SK-N-SH treated with all-trans-retinoic acid at 6 μM for 48 hours (cell line): Measurements from ENCODE around the gene FCF1.

Experiments
- ATAC-seq: fragments of 200-7000 bp; cut with Tn5 transposase; 3 replicates; pipeline ENCODE4 v1.9.1; 2020; ENCODE audit warnings: mild to moderate bottlenecking, moderate library complexity
- BACH2 ChIP-seq: fragments of 250-450 bp; sonication (Bioruptor Pico); IDR thresholded peaks from 2 replicates; pipeline ENCODE4 v1.9.0; 2021; ENCODE audit warnings: mild to moderate bottlenecking, borderline replicate concordance
- ESRRG ChIP-seq: fragments of 250-450 bp; sonication (Bioruptor Pico); IDR thresholded peaks from 2 replicates; pipeline ENCODE4 v1.6.1; 2021; ENCODE audit warnings: mild to moderate bottlenecking
- ISL1 ChIP-seq: fragments of 250-450 bp; sonication (Bioruptor Pico); IDR thresholded peaks from 2 replicates; pipeline ENCODE4 v2.1.2; 2022; ENCODE audit warnings: mild to moderate bottlenecking, moderate library complexity
- PPARA ChIP-seq: fragments of 250-450 bp; sonication (Bioruptor Pico); IDR thresholded peaks from 2 replicates; pipeline ENCODE4 v1.5.0; 2020; ENCODE audit warnings: mild to moderate bottlenecking, borderline replicate concordance
- RARB ChIP-seq: fragments of 250-450 bp; sonication (Bioruptor Pico); IDR thresholded peaks from 2 replicates; pipeline ENCODE4 v1.8.0; 2021; ENCODE audit warnings: mild to moderate bottlenecking, moderate library complexity
- SNAI2 ChIP-seq: fragments of 250-450 bp; sonication (Bioruptor Pico); IDR thresholded peaks from 2 replicates; pipeline ENCODE4 v1.5.0; 2020; ENCODE audit warnings: mild to moderate bottlenecking, moderate library complexity
- ZC3H10 ChIP-seq: fragments of 250-450 bp; sonication (Bioruptor Pico); IDR thresholded peaks from 2 replicates; pipeline ENCODE4 v1.5.1; 2021; ENCODE audit warnings: mild to moderate bottlenecking, moderate library complexity
- ZFP3 ChIP-seq: fragments of 250-450 bp; sonication (Bioruptor Pico); IDR thresholded peaks from 2 replicates; pipeline ENCODE4 v1.5.0; 2020; ENCODE audit warnings: mild to moderate bottlenecking, moderate library complexity
- ZFP30 ChIP-seq: fragments of 450-650 bp; formaldehyde crosslinking; IDR thresholded peaks from 2 replicates; pipeline ENCODE4 v1.5.0; 2022; ENCODE audit warnings: mild to moderate bottlenecking, moderate library complexity
- ZNF8 ChIP-seq: fragments of 450-650 bp; formaldehyde crosslinking; IDR thresholded peaks from 2 replicates; pipeline ENCODE4 v1.5.0; 2020; ENCODE audit warnings: mild to moderate bottlenecking, moderate library complexity
- TF ChIP-seq, protein P1 (sequence below): fragments of 250-450 bp; sonication (Bioruptor Pico); IDR thresholded peaks from 2 replicates; pipeline ENCODE4 v1.8.0; 2020; ENCODE audit warnings: mild to moderate bottlenecking, moderate library complexity, borderline replicate concordance
- TF ChIP-seq, protein P2 (sequence below): fragments of 250-450 bp; sonication (Bioruptor Pico); IDR thresholded peaks from 2 replicates; pipeline ENCODE4 v1.5.1; 2021; ENCODE audit warnings: mild to moderate bottlenecking, moderate library complexity
- TF ChIP-seq, protein P3 (sequence below): fragments of 250-450 bp; sonication (Bioruptor Pico); IDR thresholded peaks from 2 replicates; pipeline ENCODE4 v1.8.0; 2021; ENCODE audit warnings: low read depth, mild to moderate bottlenecking, moderate library complexity, borderline replicate concordance

The FCF1 gene

DNA sequence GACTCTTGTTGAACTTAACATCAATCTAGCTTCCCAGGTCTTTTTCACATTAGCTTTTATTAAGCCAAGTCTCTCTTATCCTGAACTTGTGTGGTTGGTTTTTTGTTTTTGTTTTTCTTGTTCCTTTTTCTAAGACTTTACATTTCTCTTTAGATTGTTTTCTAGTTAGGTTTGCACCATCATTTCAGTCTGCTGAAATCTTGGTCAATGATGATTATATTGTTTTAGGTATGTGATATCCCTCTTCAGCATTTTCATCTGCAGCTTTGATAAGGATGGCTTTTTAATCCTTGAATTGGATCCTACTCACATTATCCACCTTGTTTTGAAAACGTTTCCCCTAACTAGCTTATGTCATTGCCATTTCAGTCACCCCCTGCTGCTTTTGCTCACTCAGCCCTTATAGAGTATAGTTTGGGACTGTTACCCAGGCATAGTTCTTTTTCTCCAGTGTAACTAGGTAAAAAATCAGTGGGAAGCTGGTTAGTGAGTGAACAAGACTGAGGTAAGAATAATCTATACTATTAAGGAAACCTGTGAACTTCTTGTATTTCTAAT lies 72.2 kb downstream of the FCF1 start:
- no peak for TF ChIP-seq ZC3H10 (CRISPR knock-in tag)
- no peak for TF ChIP-seq ZFP3
- TF ChIP-seq PPARA (CRISPR knock-in tag): no peak
- TF ChIP-seq, protein P1, sequence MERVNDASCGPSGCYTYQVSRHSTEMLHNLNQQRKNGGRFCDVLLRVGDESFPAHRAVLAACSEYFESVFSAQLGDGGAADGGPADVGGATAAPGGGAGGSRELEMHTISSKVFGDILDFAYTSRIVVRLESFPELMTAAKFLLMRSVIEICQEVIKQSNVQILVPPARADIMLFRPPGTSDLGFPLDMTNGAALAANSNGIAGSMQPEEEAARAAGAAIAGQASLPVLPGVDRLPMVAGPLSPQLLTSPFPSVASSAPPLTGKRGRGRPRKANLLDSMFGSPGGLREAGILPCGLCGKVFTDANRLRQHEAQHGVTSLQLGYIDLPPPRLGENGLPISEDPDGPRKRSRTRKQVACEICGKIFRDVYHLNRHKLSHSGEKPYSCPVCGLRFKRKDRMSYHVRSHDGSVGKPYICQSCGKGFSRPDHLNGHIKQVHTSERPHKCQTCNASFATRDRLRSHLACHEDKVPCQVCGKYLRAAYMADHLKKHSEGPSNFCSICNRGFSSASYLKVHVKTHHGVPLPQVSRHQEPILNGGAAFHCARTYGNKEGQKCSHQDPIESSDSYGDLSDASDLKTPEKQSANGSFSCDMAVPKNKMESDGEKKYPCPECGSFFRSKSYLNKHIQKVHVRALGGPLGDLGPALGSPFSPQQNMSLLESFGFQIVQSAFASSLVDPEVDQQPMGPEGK: no peak
- no peak for TF ChIP-seq ZNF8
- no peak for TF ChIP-seq ZFP30 (CRISPR knock-in tag)
- no peak for TF ChIP-seq BACH2
- TF ChIP-seq SNAI2 (CRISPR knock-in tag): no peak
- TF ChIP-seq RARB (CRISPR knock-in tag): no peak
- TF ChIP-seq, protein P2, sequence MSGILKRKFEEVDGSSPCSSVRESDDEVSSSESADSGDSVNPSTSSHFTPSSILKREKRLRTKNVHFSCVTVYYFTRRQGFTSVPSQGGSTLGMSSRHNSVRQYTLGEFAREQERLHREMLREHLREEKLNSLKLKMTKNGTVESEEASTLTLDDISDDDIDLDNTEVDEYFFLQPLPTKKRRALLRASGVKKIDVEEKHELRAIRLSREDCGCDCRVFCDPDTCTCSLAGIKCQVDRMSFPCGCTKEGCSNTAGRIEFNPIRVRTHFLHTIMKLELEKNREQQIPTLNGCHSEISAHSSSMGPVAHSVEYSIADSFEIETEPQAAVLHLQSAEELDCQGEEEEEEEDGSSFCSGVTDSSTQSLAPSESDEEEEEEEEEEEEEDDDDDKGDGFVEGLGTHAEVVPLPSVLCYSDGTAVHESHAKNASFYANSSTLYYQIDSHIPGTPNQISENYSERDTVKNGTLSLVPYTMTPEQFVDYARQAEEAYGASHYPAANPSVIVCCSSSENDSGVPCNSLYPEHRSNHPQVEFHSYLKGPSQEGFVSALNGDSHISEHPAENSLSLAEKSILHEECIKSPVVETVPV (CRISPR knock-in tag): no peak
- no peak for TF ChIP-seq ISL1 (CRISPR knock-in tag)
- ATAC-seq: no peak

DNA sequence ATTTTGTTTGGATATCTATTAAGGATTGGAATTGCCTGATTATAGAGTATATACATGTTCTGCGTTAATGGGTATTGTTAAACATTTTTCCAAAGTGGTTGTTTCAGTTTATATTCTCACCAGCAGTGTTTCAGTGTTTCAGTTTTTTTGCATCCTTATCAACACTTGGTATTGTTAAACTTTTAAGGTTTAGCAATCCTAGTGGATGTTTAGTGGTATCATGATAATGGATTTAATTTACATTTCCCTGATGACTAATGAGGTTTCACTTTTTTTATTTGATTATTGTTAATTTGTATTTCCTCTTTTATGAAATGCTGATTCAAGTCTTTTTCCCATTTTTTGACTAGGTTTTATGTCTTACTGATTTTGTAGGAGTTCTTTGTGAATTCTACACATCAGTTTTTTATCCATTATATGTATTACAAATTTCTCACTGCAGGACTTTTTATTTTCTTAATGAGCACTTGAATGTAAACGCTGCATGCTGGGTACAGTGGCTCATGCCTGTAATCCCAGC lies 73.9 kb downstream of the FCF1 start:
- TF ChIP-seq ZC3H10 (CRISPR knock-in tag): no peak
- TF ChIP-seq ESRRG (CRISPR knock-in tag): no peak
- TF ChIP-seq ZFP3: no peak
- TF ChIP-seq, protein P3, sequence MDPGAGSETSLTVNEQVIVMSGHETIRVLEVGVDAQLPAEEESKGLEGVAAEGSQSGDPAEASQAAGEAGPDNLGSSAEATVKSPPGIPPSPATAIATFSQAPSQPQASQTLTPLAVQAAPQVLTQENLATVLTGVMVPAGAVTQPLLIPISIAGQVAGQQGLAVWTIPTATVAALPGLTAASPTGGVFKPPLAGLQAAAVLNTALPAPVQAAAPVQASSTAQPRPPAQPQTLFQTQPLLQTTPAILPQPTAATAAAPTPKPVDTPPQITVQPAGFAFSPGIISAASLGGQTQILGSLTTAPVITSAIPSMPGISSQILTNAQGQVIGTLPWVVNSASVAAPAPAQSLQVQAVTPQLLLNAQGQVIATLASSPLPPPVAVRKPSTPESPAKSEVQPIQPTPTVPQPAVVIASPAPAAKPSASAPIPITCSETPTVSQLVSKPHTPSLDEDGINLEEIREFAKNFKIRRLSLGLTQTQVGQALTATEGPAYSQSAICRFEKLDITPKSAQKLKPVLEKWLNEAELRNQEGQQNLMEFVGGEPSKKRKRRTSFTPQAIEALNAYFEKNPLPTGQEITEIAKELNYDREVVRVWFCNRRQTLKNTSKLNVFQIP: no peak
- TF ChIP-seq SNAI2 (CRISPR knock-in tag): no peak
- ATAC-seq: no peak
